OCI-LY7 (cell line): ENCODE measurements around the gene BACH2. TPM values are rescaled to one million over a fixed set of nuclear protein-coding genes. Genes with fewer than 3 reads are reported as not detected.

ENCODE experiments used
- BruUV-seq: library from RNA; stranded (reverse); fragments of 400-500 nt; replicated peaks from 2 replicates; lab custom pipeline; 2021; lab: Mats Ljungman, UMichigan
- CTCF ChIA-PET: fragments of 300-600 bp; sonication (Branson Sonifier 250); formaldehyde crosslinking; loops from one replicate; lab custom pipeline; 2022; ENCODE audit warnings: antibody characterized with exemption; ENCODE audit not compliant: unreplicated experiment; lab: Charles Lee
- POLR2A ChIA-PET: fragments of 300-600 bp; sonication (Branson Sonifier 250); formaldehyde crosslinking; loops from one replicate; lab custom pipeline; 2022; ENCODE audit warnings: antibody characterized with exemption; lab: Charles Lee
- DNase-seq: peaks from one replicate; pipeline ENCODE4 v3.0.0-alpha.2; 2015; ENCODE audit warnings: low spot score
- H2AFZ ChIP-seq: fragments of 200-600 bp; sonication (generic), shearing (Covaris generic); 2 replicates; pipeline ENCODE4 v1.6.1; 2014; ENCODE audit warnings: mild to moderate bottlenecking, antibody characterized with exemption, low read length, moderate library complexity
- H3K27ac ChIP-seq: fragments of 200-600 bp; sonication (generic); 2 replicates; pipeline ENCODE4 v1.5.1; 2014; ENCODE audit warnings: mixed run types, low read depth, mild to moderate bottlenecking, moderate library complexity, low read length, inconsistent platforms; ENCODE audit not compliant: poor library complexity, severe bottlenecking
- H3K36me3 ChIP-seq: fragments of 200-600 bp; sonication (generic); 2 replicates; pipeline ENCODE4 v1.6.1; 2014; ENCODE audit warnings: mild to moderate bottlenecking, antibody characterized with exemption, low read length, moderate library complexity, mixed read lengths; ENCODE audit not compliant: insufficient read depth
- H3K4me1 ChIP-seq: fragments of 200-600 bp; sonication (generic); 2 replicates; pipeline ENCODE4 v1.5.1; 2014; ENCODE audit warnings: mild to moderate bottlenecking, low read length; ENCODE audit not compliant: insufficient read depth, poor library complexity, severe bottlenecking
- H3K4me2 ChIP-seq: fragments of 200-600 bp; sonication (generic); 2 replicates; pipeline ENCODE4 v1.6.1; 2014; ENCODE audit warnings: mild to moderate bottlenecking, low read length
- H3K4me3 ChIP-seq: fragments of 200-600 bp; sonication (generic); 2 replicates; pipeline ENCODE4 v1.5.1; 2014; ENCODE audit warnings: mild to moderate bottlenecking, low read depth, low read length; ENCODE audit not compliant: poor library complexity, severe bottlenecking
- H3K79me2 ChIP-seq: fragments of 200-600 bp; sonication (generic); 2 replicates; pipeline ENCODE4 v1.6.1; 2016; ENCODE audit warnings: low read depth, mild to moderate bottlenecking, low read length, moderate library complexity, mixed read lengths; ENCODE audit not compliant: insufficient read depth
- H3K9me2 ChIP-seq: fragments of 200-600 bp; sonication (generic); 2 replicates; pipeline ENCODE4 v1.6.1; 2016; ENCODE audit warnings: mild to moderate bottlenecking, low read length, mixed read lengths; ENCODE audit not compliant: insufficient read depth
- H3K9me3 ChIP-seq: fragments of 200-600 bp; sonication (generic); 2 replicates; pipeline ENCODE4 v1.6.1; 2014; ENCODE audit warnings: mild to moderate bottlenecking, mixed run types, low read length, mixed read lengths
- H4K20me1 ChIP-seq: fragments of 200-600 bp; sonication (generic); 2 replicates; pipeline ENCODE4 v1.6.1; 2014; ENCODE audit warnings: mild to moderate bottlenecking, antibody characterized with exemption, low read length, moderate library complexity, mixed read lengths; ENCODE audit not compliant: insufficient read depth
- EZH2phosphoT487 ChIP-seq: fragments of 200-600 bp; sonication (generic); IDR thresholded peaks from 2 replicates; pipeline ENCODE4 v1.6.1; 2018; ENCODE audit warnings: low read depth, borderline replicate concordance, mild to moderate bottlenecking, mixed run types, antibody characterized with exemption, low read length, moderate library complexity, mixed read lengths
- intact Hi-C: fragments of 100-400 bp; cut with micrococcal nuclease; formaldehyde crosslinking; loops from one replicate; pipeline ENCODE4 v1.10.0; 2022; ENCODE audit not compliant: unreplicated experiment
- total RNA-seq, 2 experiments: library from RNA; depleted of rRNA in 1 of 2; stranded (reverse); fragments of >200 nt in 1 of 2; shearing (Covaris generic) in 1 of 2; gene quantifications; 2 replicates each; pipeline ENCODE4 v1.2.3, GENCODE V29; 2014 to 2022
- TF ChIP-seq, protein P1 (sequence below): fragments of 200-600 bp; sonication (generic); conservative IDR thresholded peaks from 2 replicates; pipeline ENCODE4 v1.5.1; 2014; ENCODE audit warnings: mild to moderate bottlenecking, antibody characterized with exemption, low read length, moderate library complexity, mixed read lengths

The BACH2 gene
- total RNA-seq, 2 experiments from 2014 or later: 92.0 to 163 TPM

DNA sequence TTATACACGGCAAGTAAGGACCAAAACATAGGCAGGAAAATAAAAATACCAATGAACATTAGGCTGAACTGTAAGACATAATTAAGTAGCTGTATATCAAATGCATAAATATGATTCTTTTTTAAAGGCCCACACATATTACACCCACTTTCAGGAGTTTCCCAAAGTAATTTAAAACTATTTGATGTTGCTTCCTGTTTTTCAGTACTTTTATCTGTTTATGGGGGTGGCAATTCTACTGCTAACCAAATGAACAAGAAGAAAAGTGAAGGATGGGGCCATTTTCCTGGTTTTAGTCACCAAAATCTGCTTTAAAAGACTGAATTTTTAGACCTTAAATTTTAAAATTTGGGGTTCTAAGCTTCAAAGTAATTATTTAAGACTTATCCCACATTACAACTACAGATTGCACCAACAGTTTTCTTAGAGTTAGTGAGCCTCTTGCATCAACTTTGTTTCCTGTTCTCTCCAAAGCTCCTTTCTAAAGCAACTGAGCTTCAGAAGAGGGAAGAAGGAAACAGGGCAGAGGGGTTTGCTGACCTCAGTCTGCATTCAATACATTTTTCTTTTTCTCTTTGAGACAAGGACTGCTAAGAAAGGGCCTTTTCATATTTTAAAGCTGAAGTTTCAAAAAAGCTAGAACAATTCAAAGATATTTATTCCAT, 191.0 kb downstream of the BACH2 start:
- H3K9me2 ChIP-seq: no peaks in the 10 kb centered on the region
- peak overlapping the region; percentile 2; the same call in 1 of the 2 replicates for H3K4me2 ChIP-seq
- no TSS peak for BruUV-seq
- H3K9me3 ChIP-seq: no peaks in the 10 kb centered on the region
- no peak overlapping the region for H2AFZ ChIP-seq
- DNase-seq: no peak
- CTCF ChIA-PET: no interaction called here
- no peaks in the 10 kb centered on the region; the same call in 1 of the 2 replicates for H4K20me1 ChIP-seq
- peaks cover 48% of the 10 kb centered on the region for H3K4me1 ChIP-seq
- peaks cover 46% of the 10 kb centered on the region; the same call in 1 of the 2 replicates for H3K79me2 ChIP-seq
- H3K36me3 ChIP-seq: peaks cover 45% of the 10 kb centered on the region
- intact Hi-C loops: no loop called here
- TF ChIP-seq EZH2phosphoT487: no peak
- TF ChIP-seq, protein P1, sequence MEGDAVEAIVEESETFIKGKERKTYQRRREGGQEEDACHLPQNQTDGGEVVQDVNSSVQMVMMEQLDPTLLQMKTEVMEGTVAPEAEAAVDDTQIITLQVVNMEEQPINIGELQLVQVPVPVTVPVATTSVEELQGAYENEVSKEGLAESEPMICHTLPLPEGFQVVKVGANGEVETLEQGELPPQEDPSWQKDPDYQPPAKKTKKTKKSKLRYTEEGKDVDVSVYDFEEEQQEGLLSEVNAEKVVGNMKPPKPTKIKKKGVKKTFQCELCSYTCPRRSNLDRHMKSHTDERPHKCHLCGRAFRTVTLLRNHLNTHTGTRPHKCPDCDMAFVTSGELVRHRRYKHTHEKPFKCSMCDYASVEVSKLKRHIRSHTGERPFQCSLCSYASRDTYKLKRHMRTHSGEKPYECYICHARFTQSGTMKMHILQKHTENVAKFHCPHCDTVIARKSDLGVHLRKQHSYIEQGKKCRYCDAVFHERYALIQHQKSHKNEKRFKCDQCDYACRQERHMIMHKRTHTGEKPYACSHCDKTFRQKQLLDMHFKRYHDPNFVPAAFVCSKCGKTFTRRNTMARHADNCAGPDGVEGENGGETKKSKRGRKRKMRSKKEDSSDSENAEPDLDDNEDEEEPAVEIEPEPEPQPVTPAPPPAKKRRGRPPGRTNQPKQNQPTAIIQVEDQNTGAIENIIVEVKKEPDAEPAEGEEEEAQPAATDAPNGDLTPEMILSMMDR: no peak
- POLR2A ChIA-PET: interaction anchor here (0.6 to 1.9 kb wide), 12 partner anchors 15 to 1059 kb away, joined by 3 to 8 read pairs (median 3); no protein-coding TSS in a partner anchor
- H3K27ac ChIP-seq: no peak overlapping the region
- no peak overlapping the region for H3K4me3 ChIP-seq

DNA sequence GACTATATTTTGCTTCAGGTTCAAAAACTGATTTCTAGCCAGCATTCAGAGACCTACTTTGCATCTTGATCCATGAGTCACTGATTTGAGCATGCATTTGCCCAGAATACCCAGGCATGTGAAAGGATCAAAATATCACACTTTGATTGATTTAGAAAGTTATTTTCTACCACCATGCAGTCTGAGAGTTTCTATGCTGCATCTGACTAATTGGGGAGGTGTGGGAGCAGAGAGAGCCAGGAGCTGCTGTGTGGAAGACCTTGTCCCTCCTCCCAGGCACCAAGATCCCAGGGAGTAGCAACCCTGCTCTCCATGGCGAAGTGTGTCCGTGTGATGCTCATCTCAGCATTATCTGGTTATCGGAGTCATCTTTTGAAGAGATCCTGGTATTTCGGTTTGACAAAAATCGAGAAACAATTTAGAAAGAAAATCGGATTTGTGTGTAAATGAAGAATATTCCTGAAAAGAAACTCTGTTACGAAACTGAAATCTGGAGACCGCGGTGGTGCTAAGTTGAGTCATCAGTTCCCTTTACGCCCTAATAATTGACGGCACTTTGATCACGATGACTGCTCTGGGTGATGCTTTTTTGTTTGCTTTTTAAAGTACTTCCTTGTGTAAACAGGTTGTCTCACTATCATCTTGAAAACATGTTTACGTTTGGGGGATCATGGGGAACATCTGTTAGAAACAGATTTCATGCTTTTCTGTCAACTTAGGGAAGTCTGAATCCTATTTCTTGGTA, 193.4 kb downstream of the BACH2 start:
- no peak overlapping the region for H3K4me2 ChIP-seq
- H3K4me3 ChIP-seq: no peak overlapping the region
- TF ChIP-seq, protein P1: no peak
- no peak for TF ChIP-seq EZH2phosphoT487
- H4K20me1 ChIP-seq: no peaks in the 10 kb centered on the region
- no peak for DNase-seq
- ChIA-PET POLR2A (no interaction called here), CTCF (no interaction called here)
- peaks cover 39% of the 10 kb centered on the region; the same call in 1 of the 2 replicates for H3K79me2 ChIP-seq
- H3K9me2 ChIP-seq: no peaks in the 10 kb centered on the region
- H3K36me3 ChIP-seq: peaks cover 47% of the 10 kb centered on the region
- no TSS peak for BruUV-seq
- intact Hi-C loops: no loop called here
- no peaks in the 10 kb centered on the region for H3K9me3 ChIP-seq
- no peak overlapping the region for H3K27ac ChIP-seq
- H2AFZ ChIP-seq: no peak overlapping the region
- H3K4me1 ChIP-seq: peaks cover 38% of the 10 kb centered on the region

DNA sequence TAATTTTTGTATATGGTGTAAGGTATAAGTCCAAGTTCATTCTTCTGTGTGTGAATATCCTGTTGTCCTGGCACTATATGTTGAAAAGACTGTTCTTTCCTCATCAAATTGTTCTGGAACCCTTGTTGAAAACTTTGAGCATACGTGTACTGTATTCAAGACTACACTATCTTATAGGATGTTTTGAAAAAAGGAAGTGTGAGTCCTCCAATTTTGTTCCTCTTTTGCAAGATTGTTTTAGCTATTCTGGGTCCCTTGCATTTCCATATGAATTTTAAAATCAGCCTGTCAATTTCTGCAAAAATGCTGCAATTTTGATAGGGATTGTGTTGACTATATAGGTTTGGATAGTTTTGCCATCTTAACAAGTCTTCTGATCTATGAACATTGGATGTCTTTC, 195.2 kb downstream of the BACH2 start:
- no peaks in the 10 kb centered on the region for H3K9me3 ChIP-seq
- peaks cover 47% of the 10 kb centered on the region for H3K36me3 ChIP-seq
- no peak overlapping the region for H3K4me2 ChIP-seq
- BruUV-seq: TSS peak; percentile 15
- DNase-seq: no peak
- POLR2A ChIA-PET: no interaction called here
- no peak for TF ChIP-seq EZH2phosphoT487
- TF ChIP-seq, protein P1: no peak
- no peaks in the 10 kb centered on the region for H4K20me1 ChIP-seq
- peaks cover 30% of the 10 kb centered on the region for H3K4me1 ChIP-seq
- no peak overlapping the region for H3K27ac ChIP-seq
- H2AFZ ChIP-seq: no peak overlapping the region
- intact Hi-C loops: no loop called here
- CTCF ChIA-PET: no interaction called here
- no peak overlapping the region for H3K4me3 ChIP-seq
- H3K79me2 ChIP-seq: peaks cover 30% of the 10 kb centered on the region; the same call in 1 of the 2 replicates
- H3K9me2 ChIP-seq: no peaks in the 10 kb centered on the region
